ENCODE data around the gene GFRA1.

Gene GFRA1

DNA sequence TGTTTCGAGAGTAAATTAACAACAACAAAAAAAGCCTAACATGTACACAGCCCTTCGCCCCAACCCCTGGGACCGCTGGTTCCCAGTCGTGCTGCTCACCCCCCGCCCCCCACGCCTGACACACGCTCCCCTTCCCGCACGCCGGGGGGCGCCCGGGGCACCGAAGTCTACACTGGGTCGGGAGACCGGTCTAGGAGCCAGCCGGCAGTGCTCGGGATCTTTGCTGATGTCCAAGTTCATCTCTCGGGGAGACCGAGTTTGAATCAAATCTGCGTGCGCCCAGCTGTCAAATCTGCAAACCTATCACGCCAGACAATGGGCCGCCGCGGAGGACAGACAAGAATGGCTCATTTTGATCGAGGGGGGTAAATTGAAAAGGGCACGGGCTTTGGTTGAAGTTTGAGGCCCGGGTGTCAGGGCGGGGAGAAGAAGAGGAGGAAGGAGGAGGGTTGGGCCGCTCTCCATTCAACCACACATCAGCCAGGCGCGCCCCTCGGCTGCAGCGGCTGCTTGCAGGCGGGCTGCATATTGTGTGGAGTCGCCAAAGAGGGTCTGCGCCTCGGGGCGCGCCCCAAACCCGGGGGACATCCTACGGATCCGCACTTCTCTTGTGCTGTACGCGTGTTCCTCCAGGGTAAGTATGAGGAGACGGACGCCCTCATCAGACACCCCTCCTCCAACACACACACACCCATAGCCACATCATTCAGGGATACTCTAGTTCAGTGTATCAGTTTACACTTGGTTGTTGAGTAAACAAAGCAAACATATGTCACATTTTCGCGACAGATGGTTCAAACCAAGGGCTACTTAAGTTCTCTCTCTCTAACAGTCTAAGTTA is 1.3 kb upstream of the GFRA1 start:
- TF ChIP-seq, protein P1, sequence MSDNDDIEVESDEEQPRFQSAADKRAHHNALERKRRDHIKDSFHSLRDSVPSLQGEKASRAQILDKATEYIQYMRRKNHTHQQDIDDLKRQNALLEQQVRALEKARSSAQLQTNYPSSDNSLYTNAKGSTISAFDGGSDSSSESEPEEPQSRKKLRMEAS (IDR thresholded peaks at IDR 0.05; ENCODE audit: low read depth, low read length) = no peak
- TF ChIP-seq CTCF (IDR thresholded peaks at IDR 0.05; ENCODE audit: low read depth, low read length) = no peak
- no peak for TF ChIP-seq MYC (IDR thresholded peaks at IDR 0.05; ENCODE audit: low read depth, low read length)
- no peak for TF ChIP-seq POLR2A (IDR thresholded peaks at IDR 0.05; ENCODE audit: extremely low read depth, insufficient read length)
- no peak for DNase-seq (ENCODE audit: low read depth)
- no peak overlapping the region for H3K4me3 ChIP-seq (ENCODE audit: low read depth, low read length)

DNA sequence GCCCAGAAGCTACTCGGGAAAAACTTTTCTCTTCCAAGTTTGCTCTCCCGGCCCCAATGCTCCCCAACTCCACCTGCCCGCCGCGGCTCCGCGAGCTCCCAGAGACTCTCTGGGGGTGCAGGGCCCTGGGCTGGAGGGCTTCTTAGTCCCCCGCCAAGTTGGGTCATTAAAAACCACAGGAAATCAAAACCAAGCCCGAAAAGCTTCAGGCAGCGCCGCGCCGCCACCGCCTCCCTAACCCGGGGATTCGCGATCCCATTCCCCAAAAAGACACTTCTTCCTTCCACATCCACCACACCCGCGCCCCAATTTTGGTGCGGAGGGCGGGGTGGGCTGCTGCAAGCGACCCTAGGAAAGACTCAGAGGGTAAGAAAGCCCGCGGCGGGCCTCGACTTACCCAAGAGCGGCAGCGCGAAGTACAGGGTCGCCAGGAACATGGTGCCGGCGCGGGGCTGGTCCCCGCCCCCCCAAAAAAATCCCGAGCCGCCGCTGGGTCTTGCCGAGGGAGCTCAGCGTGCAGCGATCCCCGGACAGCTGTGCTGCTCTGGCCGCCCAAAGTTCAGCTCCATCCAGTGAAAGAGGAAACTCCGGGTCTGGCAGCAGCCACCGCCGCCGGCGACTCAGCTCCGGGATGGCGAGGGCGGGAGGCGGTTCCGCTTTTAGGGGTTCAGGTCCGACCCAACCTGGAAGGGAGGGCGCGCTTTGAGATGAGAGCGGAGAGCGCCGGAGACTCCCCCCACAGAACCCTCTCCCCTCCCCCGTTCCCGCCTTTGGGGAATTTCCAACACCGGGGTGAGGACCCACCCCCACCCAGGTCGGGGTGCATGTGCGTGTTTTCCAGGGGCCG is 1.2 kb downstream of the GFRA1 start:
- DNase-seq (ENCODE audit: low read depth) = no peak
- no peak overlapping the region for H3K4me3 ChIP-seq (ENCODE audit: low read depth, low read length)
- TF ChIP-seq, protein P1 (IDR thresholded peaks at IDR 0.05; ENCODE audit: low read depth, low read length) = no peak
- TF ChIP-seq POLR2A (IDR thresholded peaks at IDR 0.05; ENCODE audit: extremely low read depth, insufficient read length) (no peak), CTCF (IDR thresholded peaks at IDR 0.05; ENCODE audit: low read depth, low read length) (no peak), MYC (IDR thresholded peaks at IDR 0.05; ENCODE audit: low read depth, low read length) (no peak)

DNA sequence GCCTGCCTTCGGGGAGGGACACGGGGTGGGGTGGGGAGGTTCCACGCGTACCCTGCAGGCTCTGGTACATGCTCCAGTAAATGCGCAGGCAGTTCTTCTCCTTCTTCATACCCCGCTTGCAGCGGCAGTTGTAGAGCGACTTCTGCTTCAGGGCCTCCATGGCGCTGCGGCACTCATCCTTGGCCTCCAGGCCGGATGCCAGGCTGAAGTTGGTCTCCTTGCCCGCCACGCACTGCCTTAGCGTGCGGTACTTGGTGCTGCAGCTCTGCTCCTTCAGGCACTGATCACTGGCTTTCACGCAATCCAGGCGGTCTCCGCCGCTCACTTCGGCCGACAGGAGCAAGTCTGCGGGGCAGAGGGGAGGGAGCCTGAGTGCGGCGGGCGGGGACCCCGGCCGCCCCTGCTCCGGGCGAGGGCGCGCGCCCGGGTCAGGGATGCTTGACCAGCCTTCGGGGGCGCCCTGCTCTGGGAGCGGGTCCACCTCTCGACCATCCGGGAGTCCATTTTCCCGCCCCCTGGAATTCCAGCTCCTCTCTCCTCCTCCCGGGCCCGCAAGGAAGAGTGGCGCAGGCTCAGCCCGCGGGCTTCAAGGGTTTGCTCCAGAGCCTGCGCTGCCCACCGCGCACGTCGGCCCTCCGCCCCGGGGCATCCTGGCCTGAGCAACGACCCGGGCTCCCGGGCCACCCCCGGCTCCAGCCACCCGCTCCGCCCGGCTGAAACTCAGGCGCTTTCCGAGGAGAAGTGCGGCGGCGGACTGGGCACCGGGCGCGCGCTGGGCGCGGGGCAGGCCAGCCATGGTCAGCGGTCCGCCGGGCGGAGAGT is 2.0 kb downstream of the GFRA1 start:
- TF ChIP-seq, protein P1 (IDR thresholded peaks at IDR 0.05; ENCODE audit: low read depth, low read length) = no peak
- TF ChIP-seq CTCF (IDR thresholded peaks at IDR 0.05; ENCODE audit: low read depth, low read length) (no peak), MYC (IDR thresholded peaks at IDR 0.05; ENCODE audit: low read depth, low read length) (no peak), POLR2A (IDR thresholded peaks at IDR 0.05; ENCODE audit: extremely low read depth, insufficient read length) (no peak)
- H3K4me3 ChIP-seq (ENCODE audit: low read depth, low read length) = no peak overlapping the region
- DNase-seq (ENCODE audit: low read depth) = no peak

DNA sequence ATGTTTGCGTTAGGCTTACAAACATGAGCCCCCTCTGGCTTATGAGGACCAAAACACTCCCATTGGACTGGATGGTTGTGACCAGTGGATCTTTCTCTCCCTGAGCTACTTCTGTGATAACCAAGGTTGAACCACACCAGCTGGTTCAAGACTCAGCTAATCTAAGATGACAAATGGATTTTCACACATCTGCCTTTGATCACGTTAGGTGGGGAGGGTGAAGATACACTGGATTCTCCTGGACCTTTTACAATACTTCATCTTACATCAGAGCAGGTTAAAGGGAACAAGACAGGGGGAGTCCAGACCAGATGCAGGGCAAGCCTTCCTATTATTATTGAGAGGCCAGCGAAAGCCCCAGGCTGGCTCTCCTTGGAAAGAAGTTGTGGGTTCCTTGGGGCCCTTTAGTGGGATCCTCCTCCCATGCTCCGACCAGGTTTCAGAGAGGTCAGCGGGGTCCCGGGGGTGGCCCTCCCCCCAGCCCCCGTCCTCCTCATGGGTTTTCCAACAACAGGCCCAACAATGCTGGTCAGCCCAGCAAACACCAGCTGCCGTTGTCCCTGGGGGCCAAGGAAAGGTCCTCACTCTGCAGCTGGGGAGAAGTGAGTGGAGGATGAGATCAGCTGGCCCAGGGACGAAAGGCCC is 2.8 kb downstream of the GFRA1 start:
- no peak for DNase-seq (ENCODE audit: low read depth)
- TF ChIP-seq CTCF (IDR thresholded peaks at IDR 0.05; ENCODE audit: low read depth, low read length) (no peak), POLR2A (IDR thresholded peaks at IDR 0.05; ENCODE audit: extremely low read depth, insufficient read length) (no peak), MYC (IDR thresholded peaks at IDR 0.05; ENCODE audit: low read depth, low read length) (no peak)
- TF ChIP-seq, protein P1 (IDR thresholded peaks at IDR 0.05; ENCODE audit: low read depth, low read length) = no peak
- H3K4me3 ChIP-seq (ENCODE audit: low read depth, low read length) = no peak overlapping the region

GRCh38 chr10:116269619-116270018 is 3.4 kb downstream of the GFRA1 start:
- no peak overlapping the region for H3K4me3 ChIP-seq (ENCODE audit: low read depth, low read length)
- no peak for TF ChIP-seq POLR2A (IDR thresholded peaks at IDR 0.05; ENCODE audit: extremely low read depth, insufficient read length)
- TF ChIP-seq MYC (IDR thresholded peaks at IDR 0.05; ENCODE audit: low read depth, low read length) = no peak
- TF ChIP-seq CTCF (IDR thresholded peaks at IDR 0.05; ENCODE audit: low read depth, low read length) = no peak
- TF ChIP-seq, protein P1 (IDR thresholded peaks at IDR 0.05; ENCODE audit: low read depth, low read length) = no peak
- DNase-seq (ENCODE audit: low read depth) = no peak

Measured in NB4 (cell line).